Cardiac muscle cell (in vitro differentiated cells and primary cell): ENCODE results near the gene GAREM1. TPM values are rescaled to one million over a fixed set of nuclear protein-coding genes. Genes with fewer than 3 reads are reported as not detected.

Experiments
- DNase-seq, 2 donors: peaks; one replicate each; pipeline versions ENCODE4 v3.0.0 to v3.0.0-alpha.2; 2010 to 2017; ENCODE audit warnings: low read depth in 1 of 2, low spot score in 1 of 2
- H3K27ac ChIP-seq: fragments of 200-600 bp; sonication (generic); 2 replicates; pipeline ENCODE4 v1.5.1; 2016
- H3K27me3 ChIP-seq: fragments of 200-600 bp; sonication (generic); 2 replicates; pipeline ENCODE4 v1.6.0; 2016; ENCODE audit warnings: control low read depth
- H3K36me3 ChIP-seq: fragments of 200-600 bp; sonication (generic); 2 replicates; pipeline ENCODE4 v1.5.1; 2016; ENCODE audit warnings: control low read depth
- H3K4me1 ChIP-seq: fragments of 200-600 bp; sonication (generic); 2 replicates; pipeline ENCODE4 v1.8.1; 2017; ENCODE audit warnings: low read depth, mild to moderate bottlenecking, mixed run types
- H3K4me3 ChIP-seq: fragments of 200-600 bp; sonication (generic); 2 replicates; pipeline ENCODE4 v1.5.1; 2016; ENCODE audit warnings: mild to moderate bottlenecking
- H3K9me3 ChIP-seq: fragments of 200-600 bp; sonication (generic); 2 replicates; pipeline ENCODE4 v1.5.1; 2017; ENCODE audit warnings: low read depth, mild to moderate bottlenecking, control low read depth
- polyA plus RNA-seq: library from polyadenylated mRNA; unstranded; fragments of >200 nt; fragmentation: Nextera tagmentation; extraction: Ambion mirVana; gene quantifications from 2 replicates; pipeline ENCODE4 v1.2.1, GENCODE V29; 2016
- total RNA-seq: library from RNA; depleted of rRNA; stranded (reverse); fragments of >200 nt; gene quantifications from 2 replicates; pipeline ENCODE4 v1.2.3, GENCODE V29; 2016
- TF ChIP-seq, protein P1 (sequence below): IDR thresholded peaks from 2 replicates; pipeline ENCODE4 v1.5.1; 2012; ENCODE audit warnings: low read depth, mild to moderate bottlenecking, low read length

GAREM1 gene
- total and polyA plus RNA-seq, 2 experiments from 2014 or later = 14.2 to 17.3 TPM

DNA sequence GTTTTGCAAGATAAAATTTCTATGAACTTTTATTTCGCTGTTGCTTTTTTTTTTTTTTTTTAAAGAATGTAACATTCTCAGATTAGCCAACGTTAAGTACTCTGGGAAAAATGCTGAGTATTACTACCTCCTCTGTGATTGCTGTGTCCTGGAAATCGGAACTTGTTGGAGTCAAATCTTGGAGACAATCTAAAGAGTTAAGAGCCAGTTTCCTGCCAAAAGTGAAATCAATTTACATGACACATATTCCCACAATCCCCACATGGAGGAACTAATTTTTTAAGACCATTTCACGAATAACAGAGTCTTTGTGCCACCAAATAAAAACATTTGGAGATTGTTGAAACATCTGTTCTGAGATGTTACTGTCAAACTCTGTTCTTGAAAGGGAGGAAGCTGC lies 153.0 kb downstream of the GAREM1 start:
- Histone ChIP-seq H3K36me3 (no peaks in the 10 kb centered on the region), H3K27me3 (no peaks in the 10 kb centered on the region), H3K9me3 (no peaks in the 10 kb centered on the region), H3K4me1 (no peaks in the 10 kb centered on the region), H3K27ac (no peak overlapping the region), H3K4me3 (no peak overlapping the region)
- DNase-seq = peak in 1 of 2 donors; percentile 75
- TF ChIP-seq, protein P1, sequence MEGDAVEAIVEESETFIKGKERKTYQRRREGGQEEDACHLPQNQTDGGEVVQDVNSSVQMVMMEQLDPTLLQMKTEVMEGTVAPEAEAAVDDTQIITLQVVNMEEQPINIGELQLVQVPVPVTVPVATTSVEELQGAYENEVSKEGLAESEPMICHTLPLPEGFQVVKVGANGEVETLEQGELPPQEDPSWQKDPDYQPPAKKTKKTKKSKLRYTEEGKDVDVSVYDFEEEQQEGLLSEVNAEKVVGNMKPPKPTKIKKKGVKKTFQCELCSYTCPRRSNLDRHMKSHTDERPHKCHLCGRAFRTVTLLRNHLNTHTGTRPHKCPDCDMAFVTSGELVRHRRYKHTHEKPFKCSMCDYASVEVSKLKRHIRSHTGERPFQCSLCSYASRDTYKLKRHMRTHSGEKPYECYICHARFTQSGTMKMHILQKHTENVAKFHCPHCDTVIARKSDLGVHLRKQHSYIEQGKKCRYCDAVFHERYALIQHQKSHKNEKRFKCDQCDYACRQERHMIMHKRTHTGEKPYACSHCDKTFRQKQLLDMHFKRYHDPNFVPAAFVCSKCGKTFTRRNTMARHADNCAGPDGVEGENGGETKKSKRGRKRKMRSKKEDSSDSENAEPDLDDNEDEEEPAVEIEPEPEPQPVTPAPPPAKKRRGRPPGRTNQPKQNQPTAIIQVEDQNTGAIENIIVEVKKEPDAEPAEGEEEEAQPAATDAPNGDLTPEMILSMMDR = no peak

DNA sequence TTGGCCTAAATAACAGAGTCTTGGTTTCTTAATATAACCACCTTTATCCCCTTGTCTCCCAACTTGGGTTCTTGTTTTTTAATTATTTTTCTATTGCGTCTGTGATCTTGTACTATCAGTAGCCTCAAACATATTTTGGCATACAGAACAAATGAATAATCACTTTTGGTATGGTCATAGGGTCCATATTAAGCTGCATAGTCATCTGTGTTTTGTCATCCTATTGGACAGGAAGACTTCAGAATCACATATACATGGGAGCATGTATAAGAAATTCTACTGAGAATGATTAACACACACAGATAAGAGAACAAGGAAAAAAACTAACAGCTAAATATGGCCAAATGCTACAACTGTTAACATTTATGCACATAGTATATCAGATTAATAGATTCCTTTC lies 154.8 kb downstream of the GAREM1 start:
- TF ChIP-seq, protein P1 = no peak
- Histone ChIP-seq H3K27me3 (no peaks in the 10 kb centered on the region), H3K9me3 (no peaks in the 10 kb centered on the region), H3K4me3 (no peak overlapping the region), H3K4me1 (no peaks in the 10 kb centered on the region), H3K36me3 (no peaks in the 10 kb centered on the region), H3K27ac (no peak overlapping the region)
- peak in 1 of 2 donors; percentile 74 for DNase-seq

DNA sequence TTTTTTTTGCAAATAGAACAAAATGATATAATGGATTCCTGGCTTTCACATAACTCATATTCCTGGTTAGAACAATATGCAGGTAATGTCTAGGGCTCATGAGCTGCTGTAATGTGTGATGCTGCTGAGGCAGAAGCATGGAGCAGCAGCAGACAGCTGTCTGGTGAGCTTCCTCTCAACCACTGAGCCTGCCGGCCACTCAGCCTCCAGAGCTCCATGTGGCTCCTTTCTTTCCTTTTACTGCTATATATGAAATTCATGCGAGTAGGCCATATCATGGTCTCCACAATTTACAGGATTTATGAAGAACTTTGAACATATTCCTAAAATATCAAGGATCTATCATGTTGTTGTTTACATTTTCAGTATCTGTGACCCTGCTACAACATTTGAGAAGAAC lies 159.9 kb downstream of the GAREM1 start:
- no peak for DNase-seq
- TF ChIP-seq, protein P1 = no peak
- Histone ChIP-seq H3K4me1 (no peaks in the 10 kb centered on the region), H3K27ac (no peak overlapping the region), H3K9me3 (no peaks in the 10 kb centered on the region), H3K27me3 (no peaks in the 10 kb centered on the region), H3K36me3 (peaks cover 4% of the 10 kb centered on the region), H3K4me3 (no peak overlapping the region)

DNA sequence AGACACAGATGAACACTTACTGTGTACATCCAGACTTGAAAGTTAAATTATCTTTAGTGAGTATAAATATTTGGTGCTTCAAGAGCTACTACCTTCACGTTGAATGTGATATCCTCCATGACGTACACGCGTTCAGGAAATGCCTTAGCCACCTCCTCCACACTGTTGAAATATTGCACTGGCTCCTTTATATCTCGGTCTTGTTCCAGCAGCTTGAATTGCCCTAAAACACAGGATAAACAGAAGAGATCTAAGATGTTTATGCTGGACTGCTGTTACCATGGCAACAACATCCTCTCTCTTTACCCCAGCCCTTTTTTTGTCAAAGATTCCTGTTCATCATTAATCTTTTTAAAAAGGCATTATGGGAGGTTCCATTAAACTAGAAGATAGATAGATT lies 160.6 kb downstream of the GAREM1 start:
- Histone ChIP-seq H3K27me3 (no peaks in the 10 kb centered on the region), H3K9me3 (no peaks in the 10 kb centered on the region), H3K27ac (no peak overlapping the region), H3K4me3 (no peak overlapping the region), H3K4me1 (no peaks in the 10 kb centered on the region), H3K36me3 (peaks cover 4% of the 10 kb centered on the region)
- TF ChIP-seq, protein P1 = no peak
- DNase-seq = peak in 1 of 2 donors; percentile 95

DNA sequence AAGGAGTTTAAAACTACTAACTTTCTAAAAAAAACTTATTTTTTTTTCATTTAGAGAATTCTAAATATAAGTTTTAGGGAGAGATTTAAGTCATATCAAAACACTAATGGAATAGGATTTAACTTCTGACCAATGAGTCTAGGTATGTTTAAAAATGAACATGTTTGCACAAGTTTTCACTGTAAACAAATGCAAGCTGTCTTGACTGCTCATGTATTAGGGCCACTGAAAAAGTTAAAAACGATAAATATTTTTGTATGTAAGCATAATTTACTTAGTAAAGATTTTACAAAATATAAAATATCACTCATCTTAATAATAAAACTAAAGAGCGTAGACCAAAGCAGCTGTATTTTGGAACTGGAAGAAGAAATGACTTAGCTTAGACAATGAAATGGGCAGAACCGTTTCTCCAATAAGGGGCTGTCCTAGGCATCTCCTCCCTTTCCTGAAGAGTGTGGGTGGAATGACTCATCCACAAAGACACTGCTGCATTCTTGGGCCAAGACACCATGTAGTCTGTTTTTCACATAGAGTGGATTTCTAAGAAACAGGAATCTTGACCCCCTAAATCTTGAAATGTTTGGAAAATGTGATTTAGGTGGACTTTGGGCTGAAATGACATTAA lies 162.1 kb downstream of the GAREM1 start:
- no peak overlapping the region for H3K4me3 ChIP-seq
- TF ChIP-seq, protein P1 = no peak
- no peaks in the 10 kb centered on the region for H3K27me3 ChIP-seq
- peak in 1 of 2 donors; percentile 93 for DNase-seq
- peaks cover 4% of the 10 kb centered on the region for H3K36me3 ChIP-seq
- no peaks in the 10 kb centered on the region for H3K9me3 ChIP-seq
- no peaks in the 10 kb centered on the region for H3K4me1 ChIP-seq
- H3K27ac ChIP-seq = no peak overlapping the region
